Ovary (tissue), 9 donors: ENCODE results near the gene ANKRD40. TPM values are rescaled to one million over a fixed set of nuclear protein-coding genes. Genes with fewer than 3 reads are reported as not detected.
"Not testable (repeated sequence)": the region's sequence is repeated elsewhere in the genome, so short reads cannot be mapped to it uniquely, and the experiment has no call there.

Source experiments
- DNase-seq, 5 donors: peaks; one replicate each; pipeline ENCODE4 v3.0.0-alpha.2; 2019 to 2020
- H3K27ac ChIP-seq, 2 donors: fragments of 200-600 bp; one replicate each; pipeline versions ENCODE4 v1.5.1 to v1.8.0; 2019 to 2022
- H3K27me3 ChIP-seq: fragments of 200-600 bp; one replicate; pipeline ENCODE4 v1.8.0; 2022
- H3K36me3 ChIP-seq: fragments of 200-600 bp; sonication (generic); one replicate; pipeline ENCODE4 v1.5.1; 2019
- H3K4me1 ChIP-seq: one replicate; pipeline ENCODE4 v1.8.1; 2013; ENCODE audit warnings: mild to moderate bottlenecking, moderate library complexity; ENCODE audit not compliant: insufficient read depth
- H3K4me3 ChIP-seq: fragments of 200-600 bp; sonication (generic); one replicate; pipeline ENCODE4 v1.5.1; 2017
- H3K9me3 ChIP-seq, 2 donors: fragments of 200-600 bp in 1 of 2; sonication (generic) in 1 of 2; one replicate each; pipeline versions ENCODE4 v1.5.1 to v1.8.1; 2013 to 2019; ENCODE audit warnings: mild to moderate bottlenecking in 1 of 2, moderate library complexity in 1 of 2
- CTCF ChIP-seq, 3 donors: fragments of 450-650 bp in 2 of 3; fragments of 200-600 bp in 1 of 3; IDR thresholded peaks; one replicate each; pipeline versions ENCODE4 v1.5.1 to v1.8.0; 2016 to 2022; ENCODE audit warnings: antibody characterized with exemption in 3 of 3, mild to moderate bottlenecking in 1 of 3
- EP300 ChIP-seq: sonication (generic); formaldehyde crosslinking; IDR thresholded peaks from one replicate; pipeline ENCODE4 v1.6.1; 2017; ENCODE audit warnings: antibody characterized with exemption
- POLR2A ChIP-seq: fragments of 450-650 bp; IDR thresholded peaks from one replicate; pipeline ENCODE4 v1.6.1; 2017; ENCODE audit warnings: antibody characterized with exemption, mild to moderate bottlenecking, moderate library complexity
- WGBS, 3 donors: extraction: QIAGEN DNeasy Blood & Tissue Kit in 1 of 3; methylation state at CpG; one replicate each; pipeline versions ENCODE4 v1.1.5 to v1.1.7; 2013 to 2017; 5-methylcytosine and 5-hydroxymethylcytosine counted together
- intact Hi-C, 4 donors: fragments of 100-400 bp; cut with DNase I; formaldehyde crosslinking; loops; one replicate each; pipeline versions ENCODE4 v1.11.0 to v1.15.1; 2022 to 2023
- polyA plus RNA-seq, 2 donors: library from polyadenylated mRNA; stranded (reverse); fragments of 200-250 nt in 1 of 2; fragments of 350-450 nt in 1 of 2; fragmentation: Illumina TruSeq in 1 of 2; extraction: RNeasy Lipid Tissue Mini Kit (QIAGEN cat#74804) in 1 of 2; gene quantifications; one replicate each; pipeline ENCODE4 v1.2.3, GENCODE V29; 2013 to 2014
- total RNA-seq, 7 donors: library from RNA; depleted of rRNA in 2 of 7; stranded (reverse); fragments of >200 nt in 2 of 7; fragmentation: NEBNext Ultra II Directional in 3 of 7; extraction: Animal tissue kit (Norgen Biotek cat#: 25700) in 3 of 7; gene quantifications; one replicate each; pipeline versions ENCODE4 v1.1.0 to v1.2.4, GENCODE V29; 2016 to 2023
- donor health status: DM: no; HTN: no; CAD: no; lungs with moderate emphysema.
- donor health status: DM: no; HTN: no; CAD: no.
- donor health status: Bipolar disorder and iron deficiency.
- donor health status: DM: yes; HTN: yes; CAD: no.
- donor health status: DM: no; HTN: no; CAD: no.
- donor health status: DM: yes; HTN: yes; CAD: no.

Gene ANKRD40
- total and polyA plus RNA-seq, 9 donors, result 17.0 to 52.6 (median 41.8) TPM

- TF ChIP-seq CTCF (IDR thresholded peaks at IDR 0.05) (no peak), EP300 (no peak), POLR2A (no peak)
- WGBS, 3 donors, result 76 to 81% (median 78%) methylated on average over 9 of the region's 9 CpGs
- Histone ChIP-seq H3K4me3 (no peak overlapping the region), H3K27ac (no peak overlapping the region), H3K4me1 (peaks cover 12% of the 10 kb centered on the region), H3K9me3 (no peaks in the 10 kb centered on the region), H3K36me3 (no peaks in the 10 kb centered on the region), H3K27me3 (no peaks in the 10 kb centered on the region)
- intact Hi-C loops, result no loop called here
- DNase-seq, result no peak
These were observed 4.9 kb upstream of the ANKRD40 start for GRCh38 chr17:50712641-50713040.

GRCh38 chr17:50710650-50711049 lies 2.9 kb upstream of the ANKRD40 start:
- H3K36me3 ChIP-seq, result no peaks in the 10 kb centered on the region
- H3K9me3 ChIP-seq, result no peaks in the 10 kb centered on the region
- H3K4me1 ChIP-seq, result peaks cover 13% of the 10 kb centered on the region
- H3K27me3 ChIP-seq, result no peaks in the 10 kb centered on the region
- no peak overlapping the region for H3K27ac ChIP-seq
- H3K4me3 ChIP-seq, result no peak overlapping the region
- intact Hi-C loops, result no loop called here
- no peak for DNase-seq
- WGBS, 3 donors, result 84 to 86% (median 85%) methylated on average over 4 of the region's 4 CpGs
- TF ChIP-seq POLR2A (no peak), CTCF (IDR thresholded peaks at IDR 0.05) (no peak), EP300 (no peak)

GRCh38 chr17:50710025-50710424 lies 2.3 kb upstream of the ANKRD40 start:
- no peak for DNase-seq
- Histone ChIP-seq H3K4me3 (no peak overlapping the region), H3K27me3 (no peaks in the 10 kb centered on the region), H3K27ac (no peak overlapping the region), H3K9me3 (no peaks in the 10 kb centered on the region), H3K36me3 (no peaks in the 10 kb centered on the region), H3K4me1 (peaks cover 14% of the 10 kb centered on the region)
- TF ChIP-seq EP300 (no peak), CTCF (IDR thresholded peaks at IDR 0.05) (no peak), POLR2A (no peak)
- WGBS, 3 donors, result 88 to 89% (median 88%) methylated on average over 2 of the region's 2 CpGs
- intact Hi-C loops, result no loop called here

- H3K4me3 ChIP-seq, DNase-seq, H3K9me3 ChIP-seq, H3K36me3 ChIP-seq, intact Hi-C loops, H3K27me3 ChIP-seq: not testable (repeated sequence)
- Histone ChIP-seq H3K4me1 (peaks cover 15% of the 10 kb centered on the region), H3K27ac (peak overlapping the region; percentile 83 to 89)
- 71 to 74% (median 71%) methylated on average over 4 of the region's 4 CpGs for WGBS, 3 donors
These were observed 1.3 kb upstream of the ANKRD40 start for GRCh38 chr17:50709053-50709452.

GRCh38 chr17:50708050-50709000 lies 611 bp upstream of the ANKRD40 start:
- H3K27me3 ChIP-seq, result no peaks in the 10 kb centered on the region
- no peaks in the 10 kb centered on the region for H3K36me3 ChIP-seq
- H3K9me3 ChIP-seq, result no peaks in the 10 kb centered on the region
- H3K27ac ChIP-seq, result peak overlapping the region; percentile 83 to 89
- DNase-seq, result no peak
- H3K4me3 ChIP-seq, result peak overlapping the region; percentile 75
- peaks cover 15% of the 10 kb centered on the region for H3K4me1 ChIP-seq
- WGBS, 3 donors, result 2 to 4% (median 3%) methylated on average over 6 of the region's 6 CpGs
- intact Hi-C loops, result no loop called here
- no peak for TF ChIP-seq POLR2A
- peak in 1 of 3 donors; percentile 18 for TF ChIP-seq CTCF (IDR thresholded peaks at IDR 0.05)
